UCSD-AML1 (cell line): ENCODE measurements around the gene ACAP1.
"Not testable (repeated sequence)": the region's sequence is repeated elsewhere in the genome, so short reads cannot be mapped to it uniquely, and the experiment has no call there.

Experiments used
- DNase-seq: peaks from one replicate; lab custom pipeline; 2025; ENCODE audit not compliant: unreplicated experiment; lab: John Stamatoyannopoulos, UW

ACAP1 gene

GRCh38 chr17:7354262-7354843 lies 18.0 kb downstream of the ACAP1 start:
- DNase-seq, result no peak

DNA sequence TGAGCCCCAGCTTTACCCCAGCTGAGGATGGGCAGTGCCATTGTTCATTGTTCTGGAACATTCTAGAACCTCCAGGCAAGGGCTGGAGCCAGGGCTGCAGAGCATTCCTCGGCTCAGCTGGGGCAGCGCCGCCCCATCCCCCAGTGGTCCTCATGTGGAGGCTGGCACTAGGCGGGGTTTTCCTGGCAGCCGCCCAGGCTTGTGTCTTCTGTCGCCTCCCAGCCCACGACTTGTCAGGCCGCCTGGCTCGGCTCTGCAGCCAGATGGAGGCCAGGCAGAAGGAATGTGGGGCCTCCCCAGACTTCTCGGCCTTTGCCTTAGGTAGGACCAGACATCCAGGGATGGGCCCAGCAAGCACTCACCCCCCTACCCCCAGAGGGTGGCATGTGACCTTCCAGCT lies 18.7 kb downstream of the ACAP1 start, which contains the start of gene TMEM95:
TMEM95 (plus strand) TSS at position 104 of the 400 bp plus-strand sequence; CDS start at position 153, 49 bp downstream.
- DNase-seq, result no peak

DNA sequence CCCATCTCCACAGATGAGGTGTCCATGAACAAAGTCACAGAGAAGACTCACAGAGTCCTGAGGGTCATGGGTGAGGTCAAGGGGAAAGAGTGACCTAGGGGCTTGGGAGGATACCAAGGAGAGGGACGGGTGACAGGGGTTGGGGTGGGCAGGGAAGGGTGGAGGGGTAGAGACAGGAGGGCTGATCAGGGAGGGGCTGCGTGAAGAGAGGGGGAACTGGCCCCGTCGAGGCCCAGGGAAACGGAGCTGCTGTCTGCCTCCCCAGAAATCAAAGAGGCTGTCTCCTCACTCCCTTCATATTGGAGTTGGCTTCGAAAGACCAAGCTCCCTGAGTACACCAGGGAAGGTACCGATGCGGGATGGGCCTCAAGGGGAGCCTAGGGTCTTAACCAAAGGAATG lies 19.2 kb downstream of the ACAP1 start:
- no peak for DNase-seq

DNA sequence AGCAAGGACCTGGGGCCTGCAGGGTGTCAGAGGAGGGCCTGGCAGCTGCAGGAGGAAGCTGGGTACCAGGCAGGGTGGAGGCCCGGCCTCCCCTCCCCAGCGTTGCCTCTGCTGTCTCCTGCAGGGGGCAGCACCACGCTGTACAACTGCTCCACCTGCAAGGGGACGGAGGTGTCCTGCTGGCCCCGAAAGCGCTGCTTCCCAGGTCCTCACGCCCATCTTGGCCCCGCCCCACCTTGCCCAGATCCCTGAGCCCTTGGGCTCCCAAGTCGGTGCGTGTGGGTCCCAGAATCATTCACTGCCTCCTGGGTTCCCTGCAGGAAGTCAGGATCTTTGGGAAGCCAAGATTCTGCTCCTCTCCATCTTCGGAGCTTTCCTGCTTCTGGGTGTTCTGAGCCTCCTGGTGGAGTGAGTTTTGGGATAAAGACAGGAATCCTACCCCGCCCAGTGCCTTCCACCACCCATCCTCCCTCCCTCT lies 19.8 kb downstream of the ACAP1 start:
- DNase-seq, result peak; percentile 85

- no peak for DNase-seq
These were observed 20.4 kb downstream of the ACAP1 start for GRCh38 chr17:7356756-7357155.

- DNase-seq, result no peak
These were observed 21.1 kb downstream of the ACAP1 start for GRCh38 chr17:7357381-7357780.

DNA sequence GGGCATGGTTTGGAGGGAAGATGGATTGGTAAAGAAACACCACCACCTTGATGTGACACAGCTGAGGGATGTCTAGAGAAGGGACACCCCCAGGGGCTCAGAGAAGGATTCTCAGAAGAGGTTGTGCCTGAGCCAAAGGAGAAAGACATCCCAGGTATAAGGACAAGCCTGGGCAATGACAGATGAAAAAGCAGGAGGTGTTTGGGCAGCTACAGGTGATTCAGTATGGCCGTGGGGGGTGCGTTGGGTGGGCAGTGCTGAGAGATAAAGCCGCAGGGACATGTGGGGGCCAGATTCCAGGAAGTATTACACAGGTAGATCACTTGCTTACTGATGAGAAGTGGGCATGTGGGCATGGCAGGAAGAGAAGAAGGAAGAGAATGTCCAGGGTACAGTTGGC lies 25.6 kb downstream of the ACAP1 start:
- DNase-seq, result no peak

GRCh38 chr17:7363311-7363710 lies 27.0 kb downstream of the ACAP1 start:
- DNase-seq, result no peak

DNA sequence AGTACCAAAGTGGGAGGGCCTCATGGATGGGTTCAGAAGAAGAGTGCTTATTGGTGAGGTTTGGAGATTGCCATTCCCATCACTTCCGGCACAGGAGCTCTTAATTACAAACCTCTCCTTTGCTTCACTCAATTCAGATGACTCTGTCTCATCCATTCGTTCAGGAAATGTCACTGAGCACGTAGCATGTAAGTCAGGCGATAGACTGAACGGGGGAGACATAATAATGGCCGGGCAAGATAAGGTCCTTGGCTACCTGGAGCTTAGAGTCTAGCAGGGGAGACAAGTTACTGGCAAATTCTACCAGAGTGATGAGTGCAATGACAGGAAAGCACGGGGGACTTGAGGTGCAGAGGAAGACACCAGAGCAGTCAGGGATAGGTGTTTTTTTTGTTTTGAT lies 29.6 kb downstream of the ACAP1 start:
- DNase-seq, result not testable (repeated sequence)

- DNase-seq, result no peak
These were observed 30.8 kb downstream of the ACAP1 start for GRCh38 chr17:7367083-7367482.

- DNase-seq, result no peak
These were observed 31.7 kb downstream of the ACAP1 start for GRCh38 chr17:7367918-7368598.

- DNase-seq, result not testable (repeated sequence)
These were observed 32.3 kb downstream of the ACAP1 start for GRCh38 chr17:7368599-7368994.

DNA sequence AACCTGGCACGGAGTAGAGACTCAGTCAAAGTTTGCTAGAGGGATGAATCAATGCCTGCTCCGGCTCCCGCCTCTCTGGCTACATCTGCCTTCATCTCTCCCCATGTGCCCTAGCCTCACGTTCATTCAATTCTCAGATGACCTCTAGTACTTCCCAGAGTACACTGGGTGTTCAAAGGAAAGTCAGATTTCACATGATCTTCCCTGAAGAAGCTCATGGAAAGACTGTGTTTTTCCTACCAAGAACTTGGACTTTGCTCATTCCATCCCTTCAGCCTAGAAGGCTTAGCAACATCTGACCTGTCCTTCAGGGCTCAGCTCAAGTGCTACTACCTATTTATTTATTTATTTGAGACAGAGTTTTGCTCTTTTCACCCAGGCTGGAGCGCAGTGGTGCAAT lies 33.5 kb downstream of the ACAP1 start:
- no peak for DNase-seq

DNA sequence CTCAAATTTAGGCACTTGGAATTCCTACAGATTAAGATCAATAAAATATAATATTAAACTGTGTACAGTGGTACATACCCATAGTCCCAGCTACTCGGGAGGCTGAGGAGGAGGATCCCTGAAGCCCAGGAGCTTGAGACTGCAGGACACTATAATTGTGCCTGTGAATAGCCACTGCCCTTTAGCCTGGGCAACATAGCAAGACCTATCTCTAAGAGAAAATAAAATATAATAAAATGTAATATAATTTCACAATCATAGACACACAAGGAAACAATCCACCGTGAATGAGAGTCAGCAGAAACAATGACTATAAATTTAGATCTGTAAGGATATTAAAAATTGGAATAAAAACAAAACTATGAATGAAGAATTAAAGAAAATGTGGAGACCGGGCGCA lies 34.5 kb downstream of the ACAP1 start:
- no peak for DNase-seq

DNA sequence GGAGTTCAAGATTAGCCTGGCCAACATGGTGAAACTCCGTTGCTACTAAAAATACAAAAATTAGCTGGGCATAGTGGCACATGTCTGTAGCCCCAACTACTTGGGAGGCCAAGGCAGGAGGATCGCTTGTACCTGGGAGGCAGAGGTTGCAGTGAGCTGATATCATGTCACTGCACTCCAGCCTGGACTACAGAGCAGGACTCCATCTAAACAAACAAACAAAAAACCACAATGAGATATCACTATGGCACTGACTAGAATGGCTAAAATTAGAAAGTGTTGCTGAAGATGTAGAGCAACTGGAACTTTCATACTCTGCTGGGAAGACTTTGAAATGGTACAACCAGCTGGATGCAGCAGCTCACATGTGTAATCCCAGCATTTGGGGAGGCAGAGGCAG lies 38.0 kb downstream of the ACAP1 start:
- DNase-seq, result no peak

- no peak for DNase-seq
These were observed 42.8 kb downstream of the ACAP1 start for GRCh38 chr17:7379134-7379533.

GRCh38 chr17:7380321-7380720 lies 44.0 kb downstream of the ACAP1 start:
- no peak for DNase-seq

GRCh38 chr17:7380855-7381683 lies 44.7 kb downstream of the ACAP1 start, which contains the start of gene TNK1:
TNK1 (plus strand) TSS chr17:7381089; CDS start chr17:7382927, 1,838 bp downstream.
- DNase-seq, result no peak

DNA sequence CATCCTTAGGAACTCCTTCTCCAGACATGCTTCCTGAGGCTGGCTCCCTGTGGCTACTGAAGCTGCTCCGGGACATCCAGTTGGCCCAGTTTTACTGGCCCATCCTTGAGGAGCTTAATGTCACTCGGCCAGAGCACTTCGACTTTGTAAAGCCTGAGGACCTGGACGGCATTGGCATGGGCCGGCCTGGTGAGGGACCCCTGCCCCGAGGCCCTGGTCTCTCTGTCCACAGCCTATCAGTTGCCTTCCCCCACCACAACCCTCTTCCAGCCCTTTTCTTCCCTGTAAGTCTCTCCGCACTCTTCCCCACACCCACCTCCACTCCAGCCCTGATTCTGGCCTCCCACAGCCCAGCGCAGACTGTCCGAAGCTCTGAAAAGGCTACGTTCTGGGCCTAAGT lies 46.6 kb downstream of the ACAP1 start:
- DNase-seq, result no peak

DNA sequence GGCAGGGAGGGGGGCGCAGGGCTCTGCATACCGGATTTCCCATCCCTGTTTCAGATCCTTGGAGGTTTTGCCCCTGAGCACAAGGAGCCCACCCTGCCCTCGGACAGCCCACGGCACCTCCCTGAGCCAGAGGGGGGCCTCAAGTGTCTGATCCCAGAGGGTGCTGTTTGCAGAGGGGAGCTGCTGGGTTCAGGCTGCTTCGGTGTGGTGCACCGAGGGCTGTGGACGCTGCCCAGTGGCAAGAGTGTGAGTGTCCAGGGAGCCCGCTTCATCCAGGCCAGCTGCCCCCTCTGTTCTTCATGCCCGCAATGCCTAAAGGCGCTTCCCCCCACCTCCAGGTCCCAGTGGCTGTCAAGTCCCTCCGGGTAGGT lies 47.0 kb downstream of the ACAP1 start:
- no peak for DNase-seq

DNA sequence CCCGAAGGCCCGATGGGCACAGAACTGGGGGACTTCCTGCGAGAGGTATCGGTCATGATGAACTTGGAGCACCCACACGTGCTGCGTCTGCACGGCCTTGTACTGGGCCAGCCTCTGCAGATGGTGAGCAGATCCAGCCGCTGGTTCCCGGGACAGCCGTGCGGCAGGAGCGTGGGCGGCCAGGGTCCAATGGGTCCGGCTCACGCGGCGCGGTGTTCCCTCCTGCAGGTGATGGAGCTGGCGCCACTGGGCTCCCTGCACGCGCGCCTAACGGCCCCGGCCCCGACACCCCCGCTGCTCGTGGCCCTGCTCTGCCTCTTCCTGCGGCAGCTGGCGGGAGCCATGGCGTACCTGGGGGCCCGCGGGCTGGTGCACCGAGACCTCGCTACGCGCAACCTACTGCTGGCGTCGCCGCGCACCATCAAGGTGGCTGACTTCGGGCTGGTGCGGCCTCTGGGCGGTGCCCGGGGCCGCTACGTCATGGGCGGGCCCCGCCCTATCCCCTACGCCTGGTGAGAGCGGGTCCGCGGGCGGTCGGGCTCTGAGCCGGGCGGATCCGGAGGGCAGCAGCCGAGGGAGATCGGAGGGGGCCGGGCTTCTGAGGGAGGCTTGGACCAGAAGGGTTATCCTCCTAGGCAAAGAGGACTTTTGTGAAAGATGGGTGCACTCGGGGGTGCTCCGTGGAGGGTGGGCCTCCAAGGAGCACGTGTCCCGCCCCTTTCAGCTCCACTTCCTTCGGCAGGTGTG lies 47.6 kb downstream of the ACAP1 start:
- no peak for DNase-seq
